Mammary epithelial cell (primary cell): ENCODE data around the gene TNS4.

Source experiments
- EZH2 ChIP-seq: IDR thresholded peaks from 2 replicates; pipeline ENCODE4 v1.6.1; 2012; ENCODE audit warnings: low read length, inconsistent platforms, borderline replicate concordance
- TF ChIP-seq, protein P1 (sequence below), 2 donors: IDR thresholded peaks in 1 of 2; conservative IDR thresholded peaks in 1 of 2; 2 replicates each; pipeline ENCODE4 v1.5.1; 2011 to 2012; ENCODE audit warnings: inconsistent platforms in 2 of 2, low read length in 2 of 2, mild to moderate bottlenecking in 2 of 2, control low read depth in 1 of 2, low read depth in 1 of 2; ENCODE audit not compliant: insufficient read depth in 1 of 2; ENCODE audit errors: extremely low read depth in 1 of 2

DNA sequence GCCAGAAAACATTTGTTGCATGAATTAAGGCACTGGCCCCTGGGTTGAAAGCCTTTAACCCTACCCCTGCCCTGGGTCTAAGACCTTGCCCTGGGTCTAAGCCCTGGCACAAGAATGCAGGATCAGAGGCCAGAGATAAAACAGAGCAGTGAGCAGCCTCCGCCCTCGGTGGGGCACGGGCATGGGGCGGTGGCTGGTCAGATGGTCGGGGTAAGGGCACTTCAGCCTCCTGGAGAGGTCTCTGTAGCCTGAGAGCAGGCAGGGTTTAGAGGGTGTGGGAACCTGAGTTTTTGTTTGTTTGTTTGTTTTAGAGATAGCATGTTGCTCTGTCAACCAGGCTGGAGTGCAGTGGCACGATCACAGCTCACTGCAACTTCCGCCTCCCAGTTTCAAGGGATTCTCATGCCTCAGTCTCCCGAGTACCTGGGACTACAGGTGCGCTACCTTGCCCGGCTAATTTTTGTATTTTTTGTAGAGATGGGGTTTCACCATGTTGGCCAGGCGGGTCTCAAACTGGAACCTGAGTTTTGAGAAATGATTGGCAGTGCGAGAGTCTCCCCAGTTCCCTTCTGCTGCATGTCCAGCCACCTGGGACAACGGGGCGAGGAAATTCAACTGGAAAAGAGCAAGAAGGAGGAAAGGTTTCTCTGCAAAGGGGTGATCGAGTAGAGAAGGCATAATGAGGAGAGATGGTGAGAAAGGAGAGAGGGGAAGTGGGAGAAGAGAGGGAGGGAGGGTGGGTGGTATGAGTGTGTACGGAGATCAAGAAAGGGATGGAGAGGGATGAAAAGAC, 27.7 kb downstream of the TNS4 start:
- TF ChIP-seq, protein P1, sequence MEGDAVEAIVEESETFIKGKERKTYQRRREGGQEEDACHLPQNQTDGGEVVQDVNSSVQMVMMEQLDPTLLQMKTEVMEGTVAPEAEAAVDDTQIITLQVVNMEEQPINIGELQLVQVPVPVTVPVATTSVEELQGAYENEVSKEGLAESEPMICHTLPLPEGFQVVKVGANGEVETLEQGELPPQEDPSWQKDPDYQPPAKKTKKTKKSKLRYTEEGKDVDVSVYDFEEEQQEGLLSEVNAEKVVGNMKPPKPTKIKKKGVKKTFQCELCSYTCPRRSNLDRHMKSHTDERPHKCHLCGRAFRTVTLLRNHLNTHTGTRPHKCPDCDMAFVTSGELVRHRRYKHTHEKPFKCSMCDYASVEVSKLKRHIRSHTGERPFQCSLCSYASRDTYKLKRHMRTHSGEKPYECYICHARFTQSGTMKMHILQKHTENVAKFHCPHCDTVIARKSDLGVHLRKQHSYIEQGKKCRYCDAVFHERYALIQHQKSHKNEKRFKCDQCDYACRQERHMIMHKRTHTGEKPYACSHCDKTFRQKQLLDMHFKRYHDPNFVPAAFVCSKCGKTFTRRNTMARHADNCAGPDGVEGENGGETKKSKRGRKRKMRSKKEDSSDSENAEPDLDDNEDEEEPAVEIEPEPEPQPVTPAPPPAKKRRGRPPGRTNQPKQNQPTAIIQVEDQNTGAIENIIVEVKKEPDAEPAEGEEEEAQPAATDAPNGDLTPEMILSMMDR (conservative IDR thresholded peaks at IDR 0.05 in 1 of 2, IDR thresholded peaks at IDR 0.05 in 1 of 2; ENCODE audit: extremely low read depth in 1 of 2, insufficient read depth in 1 of 2, low read depth in 1 of 2, low read length in 2 of 2), result no peak
- no peak for TF ChIP-seq EZH2
